Measurements from ENCODE around the gene SLC24A4.

Gene SLC24A4

GRCh38 chr14:92452471-92452870, 129.5 kb downstream of the SLC24A4 start:
- Histone ChIP-seq H3K9ac (ENCODE audit: low read depth, low read length) (no peak overlapping the region), H3K27ac (ENCODE audit: low read depth, low read length) (no peak overlapping the region), H3K4me1 (ENCODE audit: insufficient read depth, low read length) (no peaks in the 10 kb centered on the region), H3K27me3 (ENCODE audit: insufficient read depth, low read length) (no peaks in the 10 kb centered on the region), H3K4me3 (ENCODE audit: low read length) (no peak overlapping the region), H3K9me3 (ENCODE audit: insufficient read depth, low read depth, low read length) (no peaks in the 10 kb centered on the region), H3K36me3 (ENCODE audit: insufficient read depth, low read length) (no peaks in the 10 kb centered on the region)
- 97% methylated on average over 14 of the region's 14 CpGs for WGBS

DNA sequence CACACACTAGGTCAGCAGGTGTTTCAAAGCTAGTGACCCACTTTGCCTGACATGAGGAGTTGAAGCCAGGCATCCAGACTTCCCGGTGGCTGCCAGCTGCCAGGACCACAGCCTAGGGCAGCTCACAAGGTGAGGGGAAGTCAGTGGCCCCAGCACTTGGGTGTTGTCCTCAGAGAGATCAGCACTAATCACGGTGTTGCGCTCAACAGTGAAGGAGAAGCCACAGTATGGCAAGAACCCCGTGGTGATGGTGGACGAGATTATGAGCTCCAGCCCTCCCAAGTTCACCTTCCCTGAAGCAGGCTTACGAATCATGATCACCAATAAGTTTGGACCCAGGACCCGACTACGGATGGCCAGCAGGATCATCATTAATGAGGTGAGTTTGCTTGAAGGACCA, 130.7 kb downstream of the SLC24A4 start:
- Histone ChIP-seq H3K4me1 (ENCODE audit: insufficient read depth, low read length) (no peaks in the 10 kb centered on the region), H3K9me3 (ENCODE audit: insufficient read depth, low read depth, low read length) (no peaks in the 10 kb centered on the region), H3K27ac (ENCODE audit: low read depth, low read length) (no peak overlapping the region), H3K9ac (ENCODE audit: low read depth, low read length) (no peak overlapping the region), H3K36me3 (ENCODE audit: insufficient read depth, low read length) (no peaks in the 10 kb centered on the region), H3K27me3 (ENCODE audit: insufficient read depth, low read length) (no peaks in the 10 kb centered on the region), H3K4me3 (ENCODE audit: low read length) (no peak overlapping the region)
- WGBS = 94% methylated on average over 8 of the region's 8 CpGs

DNA sequence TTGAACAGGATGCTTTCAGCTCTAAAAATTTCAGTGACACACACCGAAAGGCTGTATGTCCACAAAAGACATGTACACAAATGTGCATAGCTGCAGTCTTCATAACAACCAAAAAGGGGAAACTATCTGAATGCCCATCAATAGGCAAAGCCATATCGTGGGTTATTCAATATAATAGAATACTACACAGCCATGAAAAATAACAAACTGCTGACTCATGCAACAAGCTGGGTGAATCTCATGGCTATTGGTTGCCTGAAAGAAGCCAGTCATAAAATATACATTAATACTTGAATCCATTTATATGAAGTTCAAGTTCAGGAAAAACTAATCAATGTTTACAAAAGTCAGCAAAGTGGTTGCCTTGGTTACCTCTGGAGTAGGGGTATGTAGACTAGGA, 132.3 kb downstream of the SLC24A4 start:
- Histone ChIP-seq H3K9me3 (ENCODE audit: insufficient read depth, low read depth, low read length) (no peaks in the 10 kb centered on the region), H3K27me3 (ENCODE audit: insufficient read depth, low read length) (no peaks in the 10 kb centered on the region), H3K4me1 (ENCODE audit: insufficient read depth, low read length) (no peaks in the 10 kb centered on the region), H3K4me3 (ENCODE audit: low read length) (no peak overlapping the region), H3K9ac (ENCODE audit: low read depth, low read length) (no peak overlapping the region), H3K36me3 (ENCODE audit: insufficient read depth, low read length) (no peaks in the 10 kb centered on the region), H3K27ac (ENCODE audit: low read depth, low read length) (no peak overlapping the region)
- WGBS = 97% methylated on average over 2 of the region's 2 CpGs

GRCh38 chr14:92456215-92457015, 133.4 kb downstream of the SLC24A4 start:
- no peaks in the 10 kb centered on the region for H3K36me3 ChIP-seq (ENCODE audit: insufficient read depth, low read length)
- WGBS = 74% methylated on average over 23 of the region's 23 CpGs
- no peaks in the 10 kb centered on the region for H3K4me1 ChIP-seq (ENCODE audit: insufficient read depth, low read length)
- no peaks in the 10 kb centered on the region for H3K27me3 ChIP-seq (ENCODE audit: insufficient read depth, low read length)
- H3K4me3 ChIP-seq (ENCODE audit: low read length) = no peak overlapping the region
- H3K9ac ChIP-seq (ENCODE audit: low read depth, low read length) = no peak overlapping the region
- no peaks in the 10 kb centered on the region for H3K9me3 ChIP-seq (ENCODE audit: insufficient read depth, low read depth, low read length)
- H3K27ac ChIP-seq (ENCODE audit: low read depth, low read length) = no peak overlapping the region

GRCh38 chr14:92457016-92457565, 134.1 kb downstream of the SLC24A4 start:
- H3K9ac ChIP-seq (ENCODE audit: low read depth, low read length) = no peak overlapping the region
- no peak overlapping the region for H3K27ac ChIP-seq (ENCODE audit: low read depth, low read length)
- H3K9me3 ChIP-seq (ENCODE audit: insufficient read depth, low read depth, low read length) = no peaks in the 10 kb centered on the region
- no peak overlapping the region for H3K4me3 ChIP-seq (ENCODE audit: low read length)
- WGBS = 88% methylated on average over 5 of the region's 5 CpGs
- no peaks in the 10 kb centered on the region for H3K4me1 ChIP-seq (ENCODE audit: insufficient read depth, low read length)
- H3K27me3 ChIP-seq (ENCODE audit: insufficient read depth, low read length) = no peaks in the 10 kb centered on the region
- no peaks in the 10 kb centered on the region for H3K36me3 ChIP-seq (ENCODE audit: insufficient read depth, low read length)

DNA sequence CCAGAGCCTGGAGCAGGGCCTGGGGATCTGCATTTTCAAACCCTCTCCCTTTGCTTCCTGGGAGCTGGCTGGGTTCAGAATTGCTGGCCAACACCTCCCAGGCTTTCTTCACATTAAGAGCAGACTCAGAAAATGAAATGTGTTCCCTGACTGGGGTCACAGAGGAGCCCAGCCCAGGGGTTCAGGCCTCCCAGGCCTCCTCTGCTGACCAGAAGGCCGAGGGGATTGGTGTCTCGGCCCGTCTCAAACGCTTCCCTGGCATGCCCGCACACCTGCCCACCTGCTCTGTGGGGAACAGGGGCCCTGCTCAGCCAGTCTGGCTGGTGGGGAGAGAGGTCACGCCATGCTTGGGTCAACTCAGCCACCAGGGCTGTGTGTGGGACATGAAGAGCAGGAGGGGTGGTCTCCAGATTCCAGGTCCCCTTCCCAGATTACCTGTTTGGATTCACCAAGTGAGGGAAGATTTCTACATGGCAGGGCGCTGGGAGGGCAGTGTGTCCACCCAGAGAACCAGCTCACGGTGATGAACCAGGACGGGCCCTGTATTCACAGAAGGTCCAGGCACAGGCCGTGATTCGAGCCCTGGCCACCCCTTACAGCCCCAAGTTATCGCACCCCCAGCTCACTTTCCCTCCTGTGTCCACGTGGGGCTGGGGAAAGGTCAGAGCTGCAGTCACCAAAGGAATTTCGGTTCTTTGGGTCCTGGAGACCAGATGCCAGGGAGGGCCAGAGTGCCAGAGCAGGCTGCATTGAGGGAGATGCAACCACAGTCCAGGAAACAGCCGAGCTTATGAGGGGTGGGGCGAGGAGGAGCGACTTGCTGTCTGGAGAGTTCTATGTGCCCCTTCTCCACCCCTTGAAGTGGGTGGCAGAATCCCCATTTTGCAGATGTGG, 135.4 kb downstream of the SLC24A4 start:
- Histone ChIP-seq H3K4me3 (ENCODE audit: low read length) (no peak overlapping the region), H3K9ac (ENCODE audit: low read depth, low read length) (no peak overlapping the region), H3K27ac (ENCODE audit: low read depth, low read length) (no peak overlapping the region), H3K27me3 (ENCODE audit: insufficient read depth, low read length) (no peaks in the 10 kb centered on the region), H3K9me3 (ENCODE audit: insufficient read depth, low read depth, low read length) (no peaks in the 10 kb centered on the region), H3K4me1 (ENCODE audit: insufficient read depth, low read length) (no peaks in the 10 kb centered on the region), H3K36me3 (ENCODE audit: insufficient read depth, low read length) (no peaks in the 10 kb centered on the region)
- 95% methylated on average over 17 of the region's 17 CpGs for WGBS

- H3K36me3 ChIP-seq (ENCODE audit: insufficient read depth, low read length) = no peaks in the 10 kb centered on the region
- no peak overlapping the region for H3K9ac ChIP-seq (ENCODE audit: low read depth, low read length)
- no peaks in the 10 kb centered on the region for H3K4me1 ChIP-seq (ENCODE audit: insufficient read depth, low read length)
- H3K4me3 ChIP-seq (ENCODE audit: low read length) = no peak overlapping the region
- no peaks in the 10 kb centered on the region for H3K9me3 ChIP-seq (ENCODE audit: insufficient read depth, low read depth, low read length)
- H3K27ac ChIP-seq (ENCODE audit: low read depth, low read length) = no peak overlapping the region
- H3K27me3 ChIP-seq (ENCODE audit: insufficient read depth, low read length) = no peaks in the 10 kb centered on the region
- 91% methylated on average over 16 of the region's 18 CpGs for WGBS
Observed at GRCh38 chr14:92459030-92459949, 136.3 kb downstream of the SLC24A4 start.

DNA sequence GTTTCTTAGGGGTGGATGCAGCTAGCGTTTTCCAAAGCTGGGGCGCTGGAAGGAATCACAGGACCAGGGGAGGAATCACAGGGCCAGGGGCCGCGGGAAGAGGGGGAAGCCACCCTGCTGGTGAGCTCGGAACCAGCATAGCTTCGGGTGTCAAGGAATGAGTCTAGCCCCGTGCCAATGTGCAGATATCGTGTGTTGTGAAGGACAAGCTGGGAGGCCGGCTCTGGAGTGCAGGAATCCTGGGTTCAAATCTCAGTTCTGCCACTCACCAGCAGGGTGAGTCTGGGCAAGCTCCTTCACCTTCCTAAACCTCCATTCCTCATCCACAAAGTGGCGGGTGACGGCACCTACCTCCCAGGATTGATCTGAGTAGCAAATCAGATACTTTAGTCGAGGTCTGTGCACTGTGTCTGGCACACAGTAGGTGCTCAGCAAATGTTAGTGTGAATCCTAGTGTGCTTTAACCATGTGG, 137.0 kb downstream of the SLC24A4 start:
- Histone ChIP-seq H3K36me3 (ENCODE audit: insufficient read depth, low read length) (no peaks in the 10 kb centered on the region), H3K27me3 (ENCODE audit: insufficient read depth, low read length) (no peaks in the 10 kb centered on the region), H3K4me3 (ENCODE audit: low read length) (no peak overlapping the region), H3K9ac (ENCODE audit: low read depth, low read length) (no peak overlapping the region), H3K27ac (ENCODE audit: low read depth, low read length) (no peak overlapping the region), H3K4me1 (ENCODE audit: insufficient read depth, low read length) (no peaks in the 10 kb centered on the region), H3K9me3 (ENCODE audit: insufficient read depth, low read depth, low read length) (no peaks in the 10 kb centered on the region)
- WGBS = 79% methylated on average over 12 of the region's 12 CpGs

DNA sequence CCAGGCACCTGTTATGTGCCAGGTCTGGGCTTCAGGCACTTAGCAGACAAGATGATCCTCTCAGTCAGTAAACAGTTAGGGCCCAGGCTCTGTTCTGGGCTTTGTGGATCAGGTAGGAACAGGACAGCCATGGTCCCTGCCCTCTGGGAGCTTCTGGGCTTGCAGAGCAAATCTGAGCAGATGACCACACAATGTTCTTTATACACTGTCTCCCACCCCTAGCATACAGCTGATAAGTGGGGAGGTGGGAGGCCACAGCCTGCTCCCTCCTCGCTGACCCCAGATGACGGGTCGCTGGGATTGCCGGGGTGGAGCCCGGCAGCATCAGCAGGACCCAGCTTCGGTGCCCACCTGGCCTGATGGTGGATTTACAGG, 137.6 kb downstream of the SLC24A4 start:
- 82% methylated on average over 6 of the region's 6 CpGs for WGBS

GRCh38 chr14:92460916-92461579, 138.1 kb downstream of the SLC24A4 start:
- no peaks in the 10 kb centered on the region for H3K4me1 ChIP-seq (ENCODE audit: insufficient read depth, low read length)
- 78% methylated on average over 18 of the region's 19 CpGs for WGBS
- no peak overlapping the region for H3K27ac ChIP-seq (ENCODE audit: low read depth, low read length)
- H3K36me3 ChIP-seq (ENCODE audit: insufficient read depth, low read length) = no peaks in the 10 kb centered on the region
- H3K4me3 ChIP-seq (ENCODE audit: low read length) = no peak overlapping the region
- no peaks in the 10 kb centered on the region for H3K9me3 ChIP-seq (ENCODE audit: insufficient read depth, low read depth, low read length)
- no peak overlapping the region for H3K9ac ChIP-seq (ENCODE audit: low read depth, low read length)
- no peaks in the 10 kb centered on the region for H3K27me3 ChIP-seq (ENCODE audit: insufficient read depth, low read length)

More for the DNA sequence above, 137.6 kb downstream of the SLC24A4 start:
- no peaks in the 10 kb centered on the region for H3K36me3 ChIP-seq (ENCODE audit: insufficient read depth, low read length)
- H3K27ac ChIP-seq (ENCODE audit: low read depth, low read length) = no peak overlapping the region
- H3K9ac ChIP-seq (ENCODE audit: low read depth, low read length) = no peak overlapping the region
- no peaks in the 10 kb centered on the region for H3K4me1 ChIP-seq (ENCODE audit: insufficient read depth, low read length)
- no peaks in the 10 kb centered on the region for H3K27me3 ChIP-seq (ENCODE audit: insufficient read depth, low read length)
- no peak overlapping the region for H3K4me3 ChIP-seq (ENCODE audit: low read length)
- H3K9me3 ChIP-seq (ENCODE audit: insufficient read depth, low read depth, low read length) = no peaks in the 10 kb centered on the region
